Activated CD8-positive, alpha-beta T cell treated with anti-CD3 and anti-CD28 coated beads for 36 hours (primary cell): ENCODE measurements around the gene CRHR2. TPM values are rescaled to one million over a fixed set of nuclear protein-coding genes. Genes with fewer than 3 reads are reported as not detected.

Source experiments
- ATAC-seq: fragments of 200-7000 bp; cut with Tn5 transposase; one replicate; pipeline ENCODE4 v1.10.0; 2021; ENCODE audit warnings: mild to moderate bottlenecking, moderate library complexity
- CTCF ChIA-PET: fragments of 350-600 bp; sonication (Branson Sonifier 250); formaldehyde crosslinking; loops from one replicate; lab custom pipeline; 2021; ENCODE audit warnings: antibody characterized with exemption; lab: Charles Lee
- POLR2A ChIA-PET: fragments of 350-600 bp; sonication (Branson Sonifier 250); formaldehyde crosslinking; loops from one replicate; lab custom pipeline; 2021; ENCODE audit warnings: antibody characterized with exemption; lab: Charles Lee
- DNase-seq: peaks from one replicate; pipeline ENCODE4 v3.0.0-alpha.2; 2020
- H3K27ac Mint-ChIP-seq: one replicate; pipeline ENCODE4 v1.8.0; 2021; ENCODE audit warnings: mild to moderate bottlenecking, mixed read lengths
- H3K27me3 Mint-ChIP-seq: one replicate; pipeline ENCODE4 v1.8.0; 2021; ENCODE audit warnings: mixed read lengths
- H3K36me3 Mint-ChIP-seq: one replicate; pipeline ENCODE4 v1.8.0; 2021; ENCODE audit warnings: low read depth, mixed read lengths
- H3K4me1 Mint-ChIP-seq: one replicate; pipeline ENCODE4 v1.8.0; 2021; ENCODE audit warnings: low read depth, mixed read lengths
- H3K4me3 Mint-ChIP-seq: one replicate; pipeline ENCODE4 v1.8.0; 2021; ENCODE audit warnings: mild to moderate bottlenecking, moderate library complexity, mixed read lengths
- H3K9me3 Mint-ChIP-seq: one replicate; pipeline ENCODE4 v1.8.0; 2021; ENCODE audit warnings: mixed read lengths
- intact Hi-C: fragments of 100-400 bp; cut with micrococcal nuclease; formaldehyde crosslinking; loops from one replicate; pipeline ENCODE4 v1.10.0; 2022
- total RNA-seq, 2 experiments: library from RNA; stranded (reverse); gene quantifications; one replicate each; pipeline ENCODE4 v1.2.3, GENCODE V29; 2021
- TF ChIP-seq, protein P1 (sequence below): fragments of 200-600 bp; IDR thresholded peaks from one replicate; pipeline ENCODE4 v1.8.0; 2022; ENCODE audit warnings: antibody characterized with exemption, mild to moderate bottlenecking

Gene CRHR2
- total RNA-seq, 2 experiments from 2014 or later, result not detected

DNA sequence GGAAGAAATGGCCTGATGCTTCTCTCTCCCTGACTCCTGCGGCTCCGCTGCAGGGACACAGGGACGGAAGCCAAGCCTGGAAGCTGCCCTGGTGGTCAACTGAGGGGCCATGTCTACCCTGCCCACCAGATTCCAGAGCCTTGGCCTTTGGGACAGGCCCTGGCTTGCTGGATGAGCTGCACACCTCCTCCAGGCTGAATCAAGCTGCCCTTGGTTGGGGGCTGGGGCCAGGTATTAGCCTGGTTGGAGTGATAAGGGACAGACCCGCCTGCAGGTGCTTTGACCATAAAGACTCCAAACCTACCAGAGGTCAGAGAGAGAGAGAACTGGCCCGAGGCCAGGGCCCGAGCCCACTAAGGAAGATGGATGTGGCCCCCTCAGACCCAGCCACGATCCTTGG lies 30.1 kb downstream of the CRHR2 start:
- ATAC-seq, result no peak
- Mint-ChIP-seq H3K4me3 (no peak overlapping the region), H3K9me3 (no peaks in the 10 kb centered on the region), H3K36me3 (no peaks in the 10 kb centered on the region), H3K4me1 (no peaks in the 10 kb centered on the region), H3K27ac (no peak overlapping the region), H3K27me3 (no peaks in the 10 kb centered on the region)
- POLR2A ChIA-PET, result no interaction called here
- DNase-seq, result no peak
- CTCF ChIA-PET, result no interaction called here
- TF ChIP-seq, protein P1, sequence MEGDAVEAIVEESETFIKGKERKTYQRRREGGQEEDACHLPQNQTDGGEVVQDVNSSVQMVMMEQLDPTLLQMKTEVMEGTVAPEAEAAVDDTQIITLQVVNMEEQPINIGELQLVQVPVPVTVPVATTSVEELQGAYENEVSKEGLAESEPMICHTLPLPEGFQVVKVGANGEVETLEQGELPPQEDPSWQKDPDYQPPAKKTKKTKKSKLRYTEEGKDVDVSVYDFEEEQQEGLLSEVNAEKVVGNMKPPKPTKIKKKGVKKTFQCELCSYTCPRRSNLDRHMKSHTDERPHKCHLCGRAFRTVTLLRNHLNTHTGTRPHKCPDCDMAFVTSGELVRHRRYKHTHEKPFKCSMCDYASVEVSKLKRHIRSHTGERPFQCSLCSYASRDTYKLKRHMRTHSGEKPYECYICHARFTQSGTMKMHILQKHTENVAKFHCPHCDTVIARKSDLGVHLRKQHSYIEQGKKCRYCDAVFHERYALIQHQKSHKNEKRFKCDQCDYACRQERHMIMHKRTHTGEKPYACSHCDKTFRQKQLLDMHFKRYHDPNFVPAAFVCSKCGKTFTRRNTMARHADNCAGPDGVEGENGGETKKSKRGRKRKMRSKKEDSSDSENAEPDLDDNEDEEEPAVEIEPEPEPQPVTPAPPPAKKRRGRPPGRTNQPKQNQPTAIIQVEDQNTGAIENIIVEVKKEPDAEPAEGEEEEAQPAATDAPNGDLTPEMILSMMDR, result no peak
- intact Hi-C loops, result no loop called here

DNA sequence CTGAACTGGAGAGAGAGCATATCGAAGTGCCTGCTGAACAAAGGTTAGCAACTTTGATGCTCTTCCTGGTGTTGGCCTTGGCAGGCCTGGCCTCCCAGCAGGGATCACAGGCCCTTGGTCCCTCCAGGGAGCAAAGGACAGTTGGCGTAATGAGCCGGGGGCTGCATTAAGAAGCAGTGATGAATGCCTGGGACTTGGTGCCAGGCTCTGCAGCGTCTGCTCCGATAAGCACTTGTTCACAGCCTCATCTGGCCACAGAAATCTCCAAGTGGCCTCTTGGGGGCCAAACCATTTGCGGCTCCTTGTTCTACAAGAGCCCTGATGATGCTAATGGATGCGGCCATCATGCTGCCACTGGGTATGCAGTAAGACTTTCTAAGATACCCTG lies 31.8 kb downstream of the CRHR2 start:
- Mint-ChIP-seq H3K9me3 (no peaks in the 10 kb centered on the region), H3K4me1 (no peaks in the 10 kb centered on the region), H3K27ac (no peak overlapping the region), H3K27me3 (no peaks in the 10 kb centered on the region), H3K4me3 (no peak overlapping the region), H3K36me3 (peaks cover under 1% of the 10 kb centered on the region)
- intact Hi-C loops, result no loop called here
- ChIA-PET POLR2A (no interaction called here), CTCF (interaction anchor here (0.8 to 2.9 kb wide), 2 partner anchors 45 to 90 kb away, joined by 3 to 10 read pairs; no protein-coding TSS in a partner anchor)
- DNase-seq, result no peak
- TF ChIP-seq, protein P1, result no peak
- ATAC-seq, result no peak

DNA sequence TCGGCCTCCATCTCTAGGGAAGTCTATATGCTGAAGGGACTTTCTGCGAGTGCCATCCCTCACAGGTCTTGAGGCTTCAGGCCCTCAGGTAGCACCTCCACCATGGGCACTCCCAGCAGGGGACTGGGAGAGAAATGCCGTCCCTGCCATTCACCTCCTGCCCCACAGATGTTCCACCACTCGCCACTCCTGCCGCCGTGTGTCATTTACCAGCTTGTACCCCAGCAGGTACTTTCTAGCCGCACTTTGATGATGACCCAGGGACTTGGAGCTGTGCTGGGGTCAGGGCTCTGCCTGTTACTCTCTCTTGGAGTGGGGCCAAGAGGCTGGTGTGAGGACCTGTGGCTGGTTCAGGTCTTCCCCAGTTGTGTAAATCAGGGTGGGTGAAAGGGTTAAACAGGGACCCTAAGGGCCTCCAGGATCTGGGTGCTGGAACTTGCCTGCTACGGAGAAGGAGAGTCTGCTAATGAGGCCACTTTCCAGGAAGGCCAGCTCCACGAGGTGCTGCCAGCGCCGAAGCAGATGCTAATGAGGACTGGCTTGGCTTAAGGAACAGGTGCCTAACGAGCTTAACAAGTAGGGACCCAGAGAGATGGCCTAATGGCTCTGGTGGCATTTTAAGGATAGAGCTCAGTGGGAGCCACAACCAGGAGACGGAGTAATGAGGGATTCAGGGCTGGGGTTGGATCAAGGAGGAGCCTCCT lies 32.4 kb downstream of the CRHR2 start:
- POLR2A ChIA-PET, result no interaction called here
- Mint-ChIP-seq H3K4me3 (no peak overlapping the region), H3K27me3 (no peaks in the 10 kb centered on the region), H3K4me1 (no peaks in the 10 kb centered on the region), H3K9me3 (no peaks in the 10 kb centered on the region), H3K27ac (no peak overlapping the region), H3K36me3 (peaks cover 5% of the 10 kb centered on the region)
- DNase-seq (no peak), ATAC-seq (no peak)
- intact Hi-C loops, result no loop called here
- TF ChIP-seq, protein P1, result no peak
- CTCF ChIA-PET, result interaction anchor here (0.8 to 2.9 kb wide), 2 partner anchors 46 to 90 kb away, joined by 3 to 10 read pairs; no protein-coding TSS in a partner anchor

GRCh38 chr7:30648744-30649540 lies 33.3 kb downstream of the CRHR2 start:
- CTCF ChIA-PET, result interaction anchor here (2.9 kb wide), 1 partner anchor 91 kb away, joined by 10 read pairs; no protein-coding TSS in a partner anchor
- intact Hi-C loops, result no loop called here
- ATAC-seq (no peak), DNase-seq (no peak)
- Mint-ChIP-seq H3K4me1 (no peaks in the 10 kb centered on the region), H3K36me3 (peaks cover 11% of the 10 kb centered on the region), H3K27ac (no peak overlapping the region), H3K4me3 (no peak overlapping the region), H3K27me3 (no peaks in the 10 kb centered on the region), H3K9me3 (no peaks in the 10 kb centered on the region)
- POLR2A ChIA-PET, result no interaction called here
- TF ChIP-seq, protein P1, result no peak
